Neural progenitor cell (in vitro differentiated cells): Measurements from ENCODE around the gene SLC39A13.

Experiments
- CTCF ChIP-seq: fragments of 200-600 bp; sonication (generic); IDR thresholded peaks from 2 replicates; pipeline ENCODE4 v1.5.1; 2017; ENCODE audit warnings: antibody characterized with exemption, mild to moderate bottlenecking
- EZH2 ChIP-seq: fragments of 200-600 bp; sonication (generic); IDR thresholded peaks from 2 replicates; pipeline ENCODE4 v1.6.1; 2017; ENCODE audit warnings: antibody characterized with exemption, mild to moderate bottlenecking, moderate library complexity
- EZH2phosphoT487 ChIP-seq: fragments of 200-600 bp; sonication (generic); IDR thresholded peaks from 2 replicates; pipeline ENCODE4 v1.6.1; 2017; ENCODE audit warnings: antibody characterized with exemption

- TF ChIP-seq CTCF: no peak
- no peak for TF ChIP-seq EZH2
- TF ChIP-seq EZH2phosphoT487: no peak
Observed at GRCh38 chr11:47393163-47394049, 15.0 kb upstream of the SLC39A13 start.
